HepG2 (cell line): Measurements from ENCODE around the gene ZCCHC9. TPM values are rescaled to one million over a fixed set of nuclear protein-coding genes. Genes with fewer than 3 reads are reported as not detected.

Experiments used
- BHLHE40 ChIP-seq: IDR thresholded peaks from 2 replicates; pipeline ENCODE4 v1.6.1; 2011; ENCODE audit warnings: low read length, improper control_type of control experiment
- FOSL2 ChIP-seq: sonication (generic); formaldehyde crosslinking; IDR thresholded peaks from 2 replicates; pipeline ENCODE4 v1.4.0; 2020; ENCODE audit warnings: missing genetic modification reagents
- FOXJ3 ChIP-seq: sonication (generic); formaldehyde crosslinking; IDR thresholded peaks from 2 replicates; pipeline ENCODE4 v1.4.0; 2020; ENCODE audit warnings: missing genetic modification reagents, mild to moderate bottlenecking, borderline replicate concordance
- MAFG ChIP-seq: sonication (generic); formaldehyde crosslinking; IDR thresholded peaks from 2 replicates; pipeline ENCODE4 v1.5.1; 2020; ENCODE audit warnings: mild to moderate bottlenecking, missing genetic modification reagents
- MAZ ChIP-seq, 2 experiments: sonication (generic) in 1 of 2; formaldehyde crosslinking in 1 of 2; IDR thresholded peaks; 2 replicates each; pipeline versions ENCODE4 v1.5.0 to v1.6.1; 2012 to 2020; ENCODE audit warnings: low read depth in 2 of 2, mild to moderate bottlenecking in 2 of 2, borderline replicate concordance in 1 of 2, improper control_type of control experiment in 1 of 2, low read length in 1 of 2, missing genetic modification reagents in 1 of 2, moderate library complexity in 1 of 2
- MTA3 ChIP-seq: sonication (generic); formaldehyde crosslinking; IDR thresholded peaks from 2 replicates; pipeline ENCODE4 v1.4.0; 2020; ENCODE audit warnings: missing genetic modification reagents
- PAX8 ChIP-seq: sonication (generic); formaldehyde crosslinking; IDR thresholded peaks from 2 replicates; pipeline ENCODE4 v1.8.0; 2022; ENCODE audit warnings: mild to moderate bottlenecking, missing genetic modification reagents, borderline replicate concordance
- PHF21A ChIP-seq: sonication (generic); formaldehyde crosslinking; IDR thresholded peaks from 2 replicates; pipeline ENCODE4 v1.5.0; 2020; ENCODE audit warnings: mild to moderate bottlenecking, missing genetic modification reagents
- REL ChIP-seq: sonication (generic); formaldehyde crosslinking; conservative IDR thresholded peaks from 2 replicates; pipeline ENCODE4 v1.8.0; 2022; ENCODE audit warnings: mild to moderate bottlenecking, missing genetic modification reagents, moderate library complexity
- RFXANK ChIP-seq: IDR thresholded peaks from 2 replicates; pipeline ENCODE4 v1.6.1; 2016
- RXRB ChIP-seq: IDR thresholded peaks from 2 replicates; pipeline ENCODE4 v1.6.1; 2016; ENCODE audit warnings: borderline replicate concordance, missing genetic modification reagents, missing compliant biosample characterization
- SMAD1 ChIP-seq: sonication (generic); formaldehyde crosslinking; IDR thresholded peaks from 2 replicates; pipeline ENCODE4 v1.4.0; 2020; ENCODE audit warnings: missing genetic modification reagents, low read depth, mild to moderate bottlenecking, borderline replicate concordance
- SNAI1 ChIP-seq: sonication (generic); formaldehyde crosslinking; IDR thresholded peaks from 2 replicates; pipeline ENCODE4 v1.5.0; 2020; ENCODE audit warnings: mild to moderate bottlenecking, missing genetic modification reagents, borderline replicate concordance
- TEAD2 ChIP-seq: sonication (generic); formaldehyde crosslinking; IDR thresholded peaks from 2 replicates; pipeline ENCODE4 v1.9.0; 2021; ENCODE audit warnings: missing genetic modification reagents
- TEAD3 ChIP-seq: optimal IDR thresholded peaks from 2 replicates; pipeline ENCODE3; 2016; ENCODE audit warnings: borderline replicate concordance
- TMF1 ChIP-seq: sonication (generic); formaldehyde crosslinking; IDR thresholded peaks from 2 replicates; pipeline ENCODE4 v1.8.1; 2022; ENCODE audit warnings: low read depth, missing genetic modification reagents
- ZNF180 ChIP-seq: sonication (generic); formaldehyde crosslinking; IDR thresholded peaks from 2 replicates; pipeline ENCODE4 v1.4.0; 2020; ENCODE audit warnings: low read depth, missing genetic modification reagents, borderline replicate concordance
- ZNF564 ChIP-seq: sonication (generic); formaldehyde crosslinking; IDR thresholded peaks from 2 replicates; pipeline ENCODE4 v1.8.1; 2023; ENCODE audit warnings: mild to moderate bottlenecking, missing genetic modification reagents
- ZNF75D ChIP-seq: sonication (generic); formaldehyde crosslinking; IDR thresholded peaks from 2 replicates; pipeline ENCODE4 v1.8.1; 2023; ENCODE audit warnings: missing genetic modification reagents, mild to moderate bottlenecking, borderline replicate concordance
- ZNF781 ChIP-seq: sonication (generic); formaldehyde crosslinking; IDR thresholded peaks from 2 replicates; pipeline ENCODE4 v1.5.1; 2020; ENCODE audit warnings: borderline replicate concordance, mild to moderate bottlenecking, missing genetic modification reagents; ENCODE audit errors: not compliant biosample characterization
- polyA plus RNA-seq, 8 experiments: library from polyadenylated mRNA; depleted of rRNA in 3 of 8; stranded (reverse) in 7 of 8; unstranded in 1 of 8; fragments of >200 nt; fragmentation: Illumina TruSeq in 4 of 8; extraction: Trizol in 4 of 8; gene quantifications; 2 replicates each; pipeline versions ENCODE4 v1.2.1 to v1.2.3, GENCODE V29; 2011 to 2016; ENCODE audit warnings: low read depth in 4 of 8, missing spikeins in 1 of 8, mixed read lengths in 1 of 8; ENCODE audit not compliant: insufficient read depth in 1 of 8
- total RNA-seq, 5 experiments: library from RNA; depleted of rRNA; stranded (reverse); fragments of >200 nt; fragmentation: Illumina TruSeq; extraction: Trizol; gene quantifications; 2 replicates each; pipeline ENCODE4 v1.2.3, GENCODE V29; 2016; ENCODE audit warnings: low read depth in 1 of 5
- TF ChIP-seq, protein P1 (sequence below): sonication (generic); formaldehyde crosslinking; IDR thresholded peaks from 2 replicates; pipeline ENCODE4 v1.8.1; 2023; ENCODE audit warnings: mild to moderate bottlenecking, missing genetic modification reagents, borderline replicate concordance
- TF ChIP-seq, protein P2 (sequence below): sonication (generic); formaldehyde crosslinking; IDR thresholded peaks from 2 replicates; pipeline ENCODE4 v1.4.0; 2020; ENCODE audit warnings: mild to moderate bottlenecking, missing genetic modification reagents, borderline replicate concordance
- TF ChIP-seq, protein P3 (sequence below): sonication (generic); formaldehyde crosslinking; IDR thresholded peaks from 2 replicates; pipeline ENCODE4 v1.4.0; 2020; ENCODE audit warnings: missing genetic modification reagents
- TF ChIP-seq, protein P4 (sequence below): sonication (generic); formaldehyde crosslinking; IDR thresholded peaks from 2 replicates; pipeline ENCODE4 v1.5.1; 2020; ENCODE audit warnings: missing genetic modification reagents, mild to moderate bottlenecking, borderline replicate concordance
- TF ChIP-seq, protein P5 (sequence below): IDR thresholded peaks from 2 replicates; pipeline ENCODE4 v1.6.1; 2016; ENCODE audit warnings: missing genetic modification reagents, missing compliant biosample characterization

The ZCCHC9 gene
- total and polyA plus RNA-seq, 2 of the 13 experiments (the other 11 are each of a cell fraction or from before 2014, with no cell fraction given), result 28.7 to 52.5 TPM

DNA sequence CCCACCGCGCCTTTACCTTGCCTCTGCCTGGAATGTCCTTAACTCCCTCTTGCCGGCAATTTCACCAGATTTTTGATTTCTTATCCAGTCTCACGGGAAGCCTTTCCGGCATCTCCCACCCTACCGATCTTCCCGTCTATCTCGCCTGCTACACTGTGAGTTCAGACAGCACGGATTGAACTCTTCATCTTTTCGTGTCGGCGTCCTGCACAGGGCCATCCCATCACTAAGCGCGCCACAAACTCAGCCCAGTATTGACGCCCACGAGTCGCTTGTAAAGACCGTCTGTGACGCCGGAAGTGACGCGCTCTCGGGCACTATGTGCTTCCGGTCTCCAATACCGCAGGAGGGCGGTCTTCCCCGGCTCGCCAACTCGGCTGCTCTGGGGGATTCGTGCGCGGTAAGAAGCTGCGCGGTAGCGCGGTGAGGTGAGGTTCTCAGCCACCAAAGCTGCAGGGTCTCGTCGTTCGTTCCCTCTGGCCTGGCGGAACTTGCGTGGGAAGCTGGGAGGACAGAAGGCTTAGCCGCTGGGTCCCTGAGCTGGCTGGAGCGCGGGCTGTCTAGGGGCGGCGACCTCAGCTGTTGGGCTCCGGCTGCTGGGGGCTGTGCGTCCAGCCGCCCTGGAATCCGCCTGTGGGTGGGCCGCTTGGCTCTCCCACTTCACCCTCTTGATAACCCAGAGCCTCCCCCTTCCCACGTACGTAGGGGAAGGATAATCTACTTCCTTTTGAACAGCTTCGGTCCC, at the start of gene ZCCHC9 (continued):
- TF ChIP-seq, protein P1, sequence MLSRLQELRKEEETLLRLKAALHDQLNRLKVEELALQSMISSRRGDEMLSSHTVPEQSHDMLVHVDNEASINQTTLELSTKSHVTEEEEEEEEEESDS (CRISPR knock-in tag), result no peak
- TF ChIP-seq, protein P2, sequence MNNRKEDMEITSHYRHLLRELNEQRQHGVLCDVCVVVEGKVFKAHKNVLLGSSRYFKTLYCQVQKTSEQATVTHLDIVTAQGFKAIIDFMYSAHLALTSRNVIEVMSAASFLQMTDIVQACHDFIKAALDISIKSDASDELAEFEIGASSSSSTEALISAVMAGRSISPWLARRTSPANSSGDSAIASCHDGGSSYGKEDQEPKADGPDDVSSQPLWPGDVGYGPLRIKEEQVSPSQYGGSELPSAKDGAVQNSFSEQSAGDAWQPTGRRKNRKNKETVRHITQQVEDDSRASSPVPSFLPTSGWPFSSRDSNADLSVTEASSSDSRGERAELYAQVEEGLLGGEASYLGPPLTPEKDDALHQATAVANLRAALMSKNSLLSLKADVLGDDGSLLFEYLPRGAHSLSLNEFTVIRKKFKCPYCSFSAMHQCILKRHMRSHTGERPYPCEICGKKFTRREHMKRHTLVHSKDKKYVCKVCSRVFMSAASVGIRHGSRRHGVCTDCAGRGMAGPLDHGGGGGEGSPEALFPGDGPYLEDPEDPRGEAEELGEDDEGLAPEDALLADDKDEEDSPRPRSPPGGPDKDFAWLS (CRISPR knock-in tag), result 0 out of 2 replicates have a peak, but pooled peaks have one; percentile 44
- no peak for TF ChIP-seq BHLHE40
- TF ChIP-seq ZNF781 (CRISPR knock-in tag), result peak; percentile 64
- no peak for TF ChIP-seq ZNF180 (CRISPR knock-in tag)
- peak; percentile 60; the same call in 1 of the 2 replicates for TF ChIP-seq TMF1
- TF ChIP-seq MAFG (CRISPR knock-in tag), result no peak
- TF ChIP-seq RXRB (CRISPR knock-in tag), result peak; percentile 66; the same call in 1 of the 2 replicates
- TF ChIP-seq ZNF75D, result no peak
- TF ChIP-seq, protein P3, sequence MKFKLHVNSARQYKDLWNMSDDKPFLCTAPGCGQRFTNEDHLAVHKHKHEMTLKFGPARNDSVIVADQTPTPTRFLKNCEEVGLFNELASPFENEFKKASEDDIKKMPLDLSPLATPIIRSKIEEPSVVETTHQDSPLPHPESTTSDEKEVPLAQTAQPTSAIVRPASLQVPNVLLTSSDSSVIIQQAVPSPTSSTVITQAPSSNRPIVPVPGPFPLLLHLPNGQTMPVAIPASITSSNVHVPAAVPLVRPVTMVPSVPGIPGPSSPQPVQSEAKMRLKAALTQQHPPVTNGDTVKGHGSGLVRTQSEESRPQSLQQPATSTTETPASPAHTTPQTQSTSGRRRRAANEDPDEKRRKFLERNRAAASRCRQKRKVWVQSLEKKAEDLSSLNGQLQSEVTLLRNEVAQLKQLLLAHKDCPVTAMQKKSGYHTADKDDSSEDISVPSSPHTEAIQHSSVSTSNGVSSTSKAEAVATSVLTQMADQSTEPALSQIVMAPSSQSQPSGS (CRISPR knock-in tag), result peak; percentile 86
- TF ChIP-seq SNAI1 (CRISPR knock-in tag), result no peak
- no peak; the same call in 1 of the 2 replicates for TF ChIP-seq REL (CRISPR knock-in tag)
- TF ChIP-seq RFXANK, result no peak; the same call in 1 of the 2 replicates
- TF ChIP-seq SMAD1 (CRISPR knock-in tag), result peak; percentile 75; the same call in 1 of the 2 replicates
- 0 out of 2 replicates have a peak, but pooled peaks have one; percentile 78 for TF ChIP-seq ZNF564 (CRISPR knock-in tag)
- no peak for TF ChIP-seq PAX8 (CRISPR knock-in tag)
- TF ChIP-seq TEAD3, result peak; percentile 83
- TF ChIP-seq PHF21A (CRISPR knock-in tag), result peak; percentile 86
- no peak; the same call in 1 of the 2 replicates for TF ChIP-seq MAZ (IDR thresholded peaks at IDR 0.05; ENCODE audit: borderline replicate concordance, low read depth, low read length)
- TF ChIP-seq MAZ (CRISPR knock-in tag; IDR thresholded peaks at IDR 0.05; ENCODE audit: low read depth), result peak; percentile 77
- TF ChIP-seq, protein P4, sequence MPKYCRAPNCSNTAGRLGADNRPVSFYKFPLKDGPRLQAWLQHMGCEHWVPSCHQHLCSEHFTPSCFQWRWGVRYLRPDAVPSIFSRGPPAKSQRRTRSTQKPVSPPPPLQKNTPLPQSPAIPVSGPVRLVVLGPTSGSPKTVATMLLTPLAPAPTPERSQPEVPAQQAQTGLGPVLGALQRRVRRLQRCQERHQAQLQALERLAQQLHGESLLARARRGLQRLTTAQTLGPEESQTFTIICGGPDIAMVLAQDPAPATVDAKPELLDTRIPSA (CRISPR knock-in tag), result peak; percentile 83; the same call in 1 of the 2 replicates
- TF ChIP-seq, protein P5, sequence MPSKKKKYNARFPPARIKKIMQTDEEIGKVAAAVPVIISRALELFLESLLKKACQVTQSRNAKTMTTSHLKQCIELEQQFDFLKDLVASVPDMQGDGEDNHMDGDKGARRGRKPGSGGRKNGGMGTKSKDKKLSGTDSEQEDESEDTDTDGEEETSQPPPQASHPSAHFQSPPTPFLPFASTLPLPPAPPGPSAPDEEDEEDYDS (CRISPR knock-in tag), result peak; percentile 89
- no peak for TF ChIP-seq MTA3 (CRISPR knock-in tag)
- peak; percentile 48; the same call in 1 of the 2 replicates for TF ChIP-seq FOSL2 (CRISPR knock-in tag)
- peak; percentile 26; the same call in 1 of the 2 replicates for TF ChIP-seq FOXJ3 (CRISPR knock-in tag)
- TF ChIP-seq TEAD2 (CRISPR knock-in tag), result no peak
